Esophagus muscularis mucosa (tissue), 4 donors: ENCODE results near the gene TNS4. TPM values are rescaled to one million over a fixed set of nuclear protein-coding genes. Genes with fewer than 3 reads are reported as not detected.
A peak's percentile ranks its signal among the peaks of the same experiment; 100 is the strongest.

Experiments
- DNase-seq: peaks from one replicate; pipeline ENCODE4 v3.0.0-alpha.2; 2017; ENCODE audit errors: extremely low spot score
- H3K27ac ChIP-seq, 4 donors: fragments of 200-600 bp; sonication (generic); replicated peaks in 1 of 4; 1 replicate in 3 of 4; 2 replicates in 1 of 4; pipeline ENCODE4 v1.5.1; 2016 to 2019; ENCODE audit warnings: mild to moderate bottlenecking in 1 of 4
- H3K27me3 ChIP-seq, 4 donors: fragments of 200-600 bp; sonication (generic); one replicate each; pipeline versions ENCODE4 v1.5.1 to v1.6.0; 2016 to 2019
- H3K36me3 ChIP-seq, 4 donors: fragments of 200-600 bp; sonication (generic); one replicate each; pipeline ENCODE4 v1.5.1; 2016 to 2019
- H3K4me1 ChIP-seq, 4 donors: fragments of 200-600 bp; sonication (generic); one replicate each; pipeline ENCODE4 v1.5.1; 2016 to 2019
- H3K4me3 ChIP-seq, 4 donors: fragments of 200-600 bp; sonication (generic); 1 replicate in 2 of 4; 2 replicates in 2 of 4; pipeline ENCODE4 v1.5.1; 2016 to 2019; ENCODE audit warnings: mild to moderate bottlenecking in 4 of 4, moderate library complexity in 1 of 4
- H3K9me3 ChIP-seq, 4 donors: fragments of 200-600 bp; sonication (generic); 1 replicate in 3 of 4; 2 replicates in 1 of 4; pipeline ENCODE4 v1.5.1; 2016 to 2019
- EP300 ChIP-seq: sonication (generic); formaldehyde crosslinking; IDR thresholded peaks from one replicate; pipeline ENCODE4 v1.6.1; 2017; ENCODE audit warnings: antibody characterized with exemption
- POLR2A ChIP-seq: fragments of 450-650 bp; IDR thresholded peaks from one replicate; pipeline ENCODE4 v1.6.1; 2017; ENCODE audit warnings: antibody characterized with exemption, moderate library complexity, mild to moderate bottlenecking, low read depth
- POLR2AphosphoS5 ChIP-seq, 2 donors: sonication (generic); formaldehyde crosslinking; IDR thresholded peaks; one replicate each; pipeline ENCODE4 v1.6.1; 2017; ENCODE audit warnings: antibody characterized with exemption in 2 of 2
- WGBS: methylation state at CpG from one replicate; pipeline ENCODE4 v1.1.5; 2018; 5-methylcytosine and 5-hydroxymethylcytosine counted together
- intact Hi-C: fragments of 100-400 bp; cut with DNase I; formaldehyde crosslinking; loops from one replicate; pipeline ENCODE4 v1.15.1; 2023
- total RNA-seq, 4 donors: library from RNA; depleted of rRNA; stranded (reverse); fragments of >200 nt; gene quantifications; one replicate each; pipeline versions ENCODE4 v1.1.0 to v1.2.1, GENCODE V29; 2016
- TF ChIP-seq, protein P1 (sequence below), 3 experiments: fragments of 200-600 bp in 2 of 3; fragments of 450-650 bp in 1 of 3; sonication (generic) in 2 of 3; IDR thresholded peaks; one replicate each; pipeline ENCODE4 v1.5.1; 2017 to 2019; ENCODE audit warnings: antibody characterized with exemption in 3 of 3, mild to moderate bottlenecking in 2 of 3, moderate library complexity in 1 of 3

TNS4 gene
- total RNA-seq, 4 donors from 2014 or later: not detected

DNA sequence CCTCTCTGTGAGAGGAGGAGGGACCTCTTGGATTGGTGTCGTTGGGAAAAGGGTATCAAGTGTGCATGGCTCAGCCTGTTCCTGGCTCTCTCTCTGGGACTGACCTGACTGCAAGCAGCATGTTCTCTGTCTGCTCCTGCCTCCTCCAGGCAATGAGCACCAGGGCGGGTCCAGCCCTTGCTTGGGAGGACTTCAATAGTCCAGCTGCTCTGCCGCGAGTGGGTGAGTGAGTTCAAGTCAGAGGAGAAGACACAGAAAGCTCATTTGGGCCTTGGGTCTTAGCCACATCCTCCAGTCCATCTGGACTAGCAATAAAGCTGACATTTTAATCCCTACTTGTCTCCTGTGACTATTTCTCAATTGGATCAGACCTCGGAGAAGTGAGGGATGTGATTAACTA, 25.2 kb upstream of the TNS4 start:
- no peaks in the 10 kb centered on the region for H3K27me3 ChIP-seq
- H3K9me3 ChIP-seq: peaks cover 0 to 10% (median 4%) of the 10 kb centered on the region in 4 donors
- peaks cover 0 to 3% (median 0%) of the 10 kb centered on the region in 4 donors for H3K4me1 ChIP-seq
- H3K27ac ChIP-seq: peak overlapping the region in 1 of 4 donors; percentile 9
- 55% methylated on average over 5 of the region's 5 CpGs for WGBS
- no peaks in the 10 kb centered on the region for H3K36me3 ChIP-seq
- no peak overlapping the region for H3K4me3 ChIP-seq
- intact Hi-C loops: loop anchor here (5.0 kb wide), 1 partner anchor 39 kb away; no protein-coding TSS in a partner anchor
- TF ChIP-seq, protein P1, sequence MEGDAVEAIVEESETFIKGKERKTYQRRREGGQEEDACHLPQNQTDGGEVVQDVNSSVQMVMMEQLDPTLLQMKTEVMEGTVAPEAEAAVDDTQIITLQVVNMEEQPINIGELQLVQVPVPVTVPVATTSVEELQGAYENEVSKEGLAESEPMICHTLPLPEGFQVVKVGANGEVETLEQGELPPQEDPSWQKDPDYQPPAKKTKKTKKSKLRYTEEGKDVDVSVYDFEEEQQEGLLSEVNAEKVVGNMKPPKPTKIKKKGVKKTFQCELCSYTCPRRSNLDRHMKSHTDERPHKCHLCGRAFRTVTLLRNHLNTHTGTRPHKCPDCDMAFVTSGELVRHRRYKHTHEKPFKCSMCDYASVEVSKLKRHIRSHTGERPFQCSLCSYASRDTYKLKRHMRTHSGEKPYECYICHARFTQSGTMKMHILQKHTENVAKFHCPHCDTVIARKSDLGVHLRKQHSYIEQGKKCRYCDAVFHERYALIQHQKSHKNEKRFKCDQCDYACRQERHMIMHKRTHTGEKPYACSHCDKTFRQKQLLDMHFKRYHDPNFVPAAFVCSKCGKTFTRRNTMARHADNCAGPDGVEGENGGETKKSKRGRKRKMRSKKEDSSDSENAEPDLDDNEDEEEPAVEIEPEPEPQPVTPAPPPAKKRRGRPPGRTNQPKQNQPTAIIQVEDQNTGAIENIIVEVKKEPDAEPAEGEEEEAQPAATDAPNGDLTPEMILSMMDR (IDR thresholded peaks at IDR 0.05): no peak
- TF ChIP-seq POLR2AphosphoS5 (IDR thresholded peaks at IDR 0.05) (peak; percentile 47 to 59), EP300 (no peak)
- DNase-seq: no peak

DNA sequence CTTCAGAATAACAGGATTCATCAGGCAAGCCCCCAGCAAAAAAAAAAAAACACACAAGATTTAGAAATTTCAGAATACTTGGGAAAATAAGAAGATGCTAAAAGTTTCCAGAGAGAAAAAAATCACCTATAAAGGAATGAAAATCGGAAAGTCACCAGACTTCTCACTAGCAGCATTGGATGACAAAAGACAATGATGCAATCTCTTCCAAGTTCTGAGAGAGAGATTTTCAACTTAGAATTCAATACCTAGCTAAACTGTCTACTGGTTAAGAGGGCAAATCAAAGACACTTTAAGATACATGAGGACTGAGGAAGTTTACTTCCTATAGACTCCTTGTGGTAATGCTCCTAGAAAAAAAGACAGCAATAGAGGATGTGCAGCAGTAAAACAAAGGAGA, 23.9 kb upstream of the TNS4 start:
- WGBS: 95% methylated on average over 1 of the region's 1 CpG
- Histone ChIP-seq H3K36me3 (no peaks in the 10 kb centered on the region), H3K9me3 (peaks cover 0 to 10% (median 4%) of the 10 kb centered on the region in 4 donors), H3K27ac (peak overlapping the region in 1 of 4 donors; percentile 22), H3K4me3 (no peak overlapping the region), H3K27me3 (no peaks in the 10 kb centered on the region), H3K4me1 (peaks cover 0 to 7% (median 0%) of the 10 kb centered on the region in 4 donors)
- intact Hi-C loops: loop anchor here (5.0 kb wide), 1 partner anchor 38 kb away; no protein-coding TSS in a partner anchor
- TF ChIP-seq POLR2A: no peak
- no peak for TF ChIP-seq EP300
- no peak for TF ChIP-seq POLR2AphosphoS5 (IDR thresholded peaks at IDR 0.05)
- TF ChIP-seq, protein P1 (IDR thresholded peaks at IDR 0.05): no peak
- DNase-seq: no peak

DNA sequence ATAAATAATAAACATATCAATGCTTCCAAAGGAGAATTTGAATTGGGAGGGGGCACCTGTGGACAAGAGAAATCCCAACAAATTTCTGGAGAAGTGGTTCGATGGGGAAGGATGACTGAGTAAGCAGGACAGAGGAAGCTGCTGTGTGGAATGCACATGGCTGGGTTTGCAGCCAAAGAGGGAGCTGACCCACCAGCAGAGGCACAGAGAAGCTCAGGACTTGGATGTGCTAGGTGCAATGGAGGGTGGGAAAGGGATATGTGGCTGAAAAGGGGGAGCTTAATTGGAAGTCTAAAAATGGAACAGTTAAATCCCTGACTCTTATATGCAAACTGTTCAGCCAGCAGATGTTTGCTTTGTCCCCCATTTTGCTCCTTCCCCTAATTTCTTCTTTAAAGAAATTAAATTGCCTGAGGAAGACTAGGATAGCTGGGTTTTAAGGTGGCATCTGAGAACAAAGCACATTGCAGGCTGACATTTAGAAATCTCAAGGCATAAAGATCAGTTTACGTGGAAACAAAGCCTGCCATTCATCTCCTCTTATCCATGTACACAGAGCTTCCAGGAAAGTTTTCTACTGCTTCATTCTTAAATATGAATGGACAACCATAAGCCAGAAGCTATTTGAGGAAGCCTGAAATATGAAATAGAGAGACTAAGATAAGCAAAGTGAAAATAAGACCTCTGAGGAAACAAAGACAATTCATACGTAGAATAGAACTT, 23.0 kb upstream of the TNS4 start:
- Histone ChIP-seq H3K27ac (no peak overlapping the region), H3K4me3 (no peak overlapping the region), H3K27me3 (no peaks in the 10 kb centered on the region), H3K9me3 (peaks cover 0 to 10% (median 4%) of the 10 kb centered on the region in 4 donors), H3K4me1 (peaks cover 0 to 7% (median 0%) of the 10 kb centered on the region in 4 donors), H3K36me3 (no peaks in the 10 kb centered on the region)
- TF ChIP-seq POLR2AphosphoS5 (IDR thresholded peaks at IDR 0.05): no peak
- no peak for TF ChIP-seq EP300
- TF ChIP-seq, protein P1 (IDR thresholded peaks at IDR 0.05): no peak
- no peak for TF ChIP-seq POLR2A
- intact Hi-C loops: no loop called here
- no peak for DNase-seq
- WGBS: 80% methylated on average over 3 of the region's 3 CpGs

DNA sequence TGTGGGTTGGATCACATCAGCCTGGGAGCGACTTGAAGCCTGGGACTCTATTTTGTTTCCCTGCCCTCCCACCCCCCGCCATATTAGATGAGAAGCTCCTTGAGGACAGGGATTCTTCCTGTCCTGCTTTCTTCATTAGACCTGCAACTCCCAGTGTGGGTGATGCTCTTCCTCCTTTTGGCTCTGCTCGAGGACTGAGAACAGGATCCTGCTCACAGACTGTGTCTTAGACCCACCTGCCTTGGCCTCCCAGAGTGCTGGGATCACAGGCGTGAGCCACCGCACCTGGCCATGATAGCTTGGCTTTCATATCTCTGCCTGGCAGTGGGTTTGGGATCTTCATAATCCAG, 21.5 kb upstream of the TNS4 start:
- H3K4me1 ChIP-seq: peaks cover 0 to 7% (median 0%) of the 10 kb centered on the region in 4 donors
- TF ChIP-seq POLR2A (no peak), POLR2AphosphoS5 (IDR thresholded peaks at IDR 0.05) (no peak), EP300 (no peak)
- DNase-seq: no peak
- no peaks in the 10 kb centered on the region for H3K36me3 ChIP-seq
- peak overlapping the region; percentile 13 to 58 (median 58) for H3K27ac ChIP-seq
- WGBS: 93% methylated on average over 4 of the region's 5 CpGs
- no peak overlapping the region for H3K4me3 ChIP-seq
- no peaks in the 10 kb centered on the region for H3K27me3 ChIP-seq
- intact Hi-C loops: no loop called here
- peaks cover 0 to 10% (median 4%) of the 10 kb centered on the region in 4 donors for H3K9me3 ChIP-seq

DNA sequence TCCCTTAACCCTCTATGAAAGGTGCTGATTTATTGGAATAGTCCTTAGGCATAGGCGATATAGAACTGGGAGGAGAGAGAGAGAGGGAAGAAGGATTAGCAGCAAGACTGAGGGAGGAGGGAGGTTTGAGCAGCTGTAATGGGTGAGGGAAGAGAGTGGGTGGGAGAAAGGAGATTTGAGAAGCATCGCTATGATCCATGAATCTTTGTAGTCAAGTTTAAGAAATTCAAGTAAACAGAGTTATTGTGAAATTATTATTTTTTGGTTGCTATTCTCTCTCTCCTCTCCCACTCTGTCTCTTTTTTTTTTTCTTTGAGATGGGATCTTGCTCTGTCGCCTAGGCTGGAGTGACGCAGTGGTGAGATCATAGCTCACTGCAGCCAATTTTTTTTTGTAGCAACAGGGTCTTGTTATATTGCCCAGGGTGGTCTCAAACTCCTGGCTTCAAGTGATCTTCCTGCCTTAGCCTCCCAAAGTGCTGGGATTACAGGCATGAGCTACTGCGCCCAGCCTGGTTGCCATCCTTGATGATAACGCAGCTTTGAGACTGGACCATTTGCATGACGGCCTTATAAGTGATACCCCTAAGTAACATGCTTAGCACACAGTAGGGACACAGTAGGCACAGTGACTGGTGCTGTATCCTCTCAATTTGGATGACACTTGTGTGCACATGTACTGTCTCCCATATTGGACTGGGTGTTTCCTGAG, 21.0 kb upstream of the TNS4 start:
- intact Hi-C loops: no loop called here
- H3K4me1 ChIP-seq: peaks cover 0 to 7% (median 0%) of the 10 kb centered on the region in 4 donors
- peak overlapping the region; percentile 13 to 58 (median 58) for H3K27ac ChIP-seq
- no peak overlapping the region for H3K4me3 ChIP-seq
- TF ChIP-seq, protein P1 (IDR thresholded peaks at IDR 0.05): no peak
- TF ChIP-seq EP300 (no peak), POLR2A (no peak), POLR2AphosphoS5 (IDR thresholded peaks at IDR 0.05) (no peak)
- peaks cover 0 to 10% (median 4%) of the 10 kb centered on the region in 4 donors for H3K9me3 ChIP-seq
- H3K27me3 ChIP-seq: no peaks in the 10 kb centered on the region
- WGBS: 88% methylated on average over 7 of the region's 7 CpGs
- no peak for DNase-seq
- H3K36me3 ChIP-seq: no peaks in the 10 kb centered on the region
